Lower leg skin (tissue), 4 donors: ENCODE data around the gene LRRC36. TPM values are rescaled to one million over a fixed set of nuclear protein-coding genes. Genes with fewer than 3 reads are reported as not detected.
A peak's percentile ranks its signal among the peaks of the same experiment; 100 is the strongest.

Experiments
- DNase-seq, 2 donors: peaks; one replicate each; pipeline ENCODE4 v3.0.0-alpha.2; 2019; ENCODE audit warnings: low spot score in 2 of 2
- H3K4me3 ChIP-seq: fragments of 200-600 bp; sonication (generic); 2 replicates; pipeline ENCODE4 v1.5.1; 2017; ENCODE audit warnings: mild to moderate bottlenecking, low read depth; ENCODE audit not compliant: poor library complexity, severe bottlenecking
- CTCF ChIP-seq, 3 donors: fragments of 450-650 bp; IDR thresholded peaks; one replicate each; pipeline ENCODE4 v1.5.1; 2016; ENCODE audit warnings: antibody characterized with exemption in 3 of 3, mild to moderate bottlenecking in 3 of 3, moderate library complexity in 2 of 3
- POLR2A ChIP-seq, 2 donors: fragments of 450-650 bp; IDR thresholded peaks; one replicate each; pipeline ENCODE4 v1.6.1; 2016 to 2017; ENCODE audit warnings: antibody characterized with exemption in 2 of 2, mild to moderate bottlenecking in 1 of 2, moderate library complexity in 1 of 2
- WGBS, 2 donors: methylation state at CpG; one replicate each; pipeline ENCODE4 v1.1.5; 2018; 5-methylcytosine and 5-hydroxymethylcytosine counted together
- intact Hi-C: fragments of 100-400 bp; cut with DNase I; formaldehyde crosslinking; loops from one replicate; pipeline ENCODE4 v1.15.0; 2023; ENCODE audit warnings: low total_unique reads
- total RNA-seq, 4 donors: library from RNA; depleted of rRNA; stranded (reverse); fragments of >200 nt; gene quantifications; one replicate each; pipeline ENCODE4 v1.1.0, GENCODE V29; 2016

LRRC36 gene
- total RNA-seq, 4 donors from 2014 or later: 0.26 to 0.64 TPM; not detected in 2

GRCh38 chr16:67395458-67396158 lies 69.0 kb downstream of the LRRC36 start:
- no peak overlapping the region for H3K4me3 ChIP-seq
- no peak for TF ChIP-seq POLR2A (IDR thresholded peaks at IDR 0.05)
- peak in 1 of 2 donors; percentile 85 for DNase-seq
- intact Hi-C loops: no loop called here
- 45 to 49% methylated on average over 13 of the region's 13 CpGs for WGBS, 2 donors

DNA sequence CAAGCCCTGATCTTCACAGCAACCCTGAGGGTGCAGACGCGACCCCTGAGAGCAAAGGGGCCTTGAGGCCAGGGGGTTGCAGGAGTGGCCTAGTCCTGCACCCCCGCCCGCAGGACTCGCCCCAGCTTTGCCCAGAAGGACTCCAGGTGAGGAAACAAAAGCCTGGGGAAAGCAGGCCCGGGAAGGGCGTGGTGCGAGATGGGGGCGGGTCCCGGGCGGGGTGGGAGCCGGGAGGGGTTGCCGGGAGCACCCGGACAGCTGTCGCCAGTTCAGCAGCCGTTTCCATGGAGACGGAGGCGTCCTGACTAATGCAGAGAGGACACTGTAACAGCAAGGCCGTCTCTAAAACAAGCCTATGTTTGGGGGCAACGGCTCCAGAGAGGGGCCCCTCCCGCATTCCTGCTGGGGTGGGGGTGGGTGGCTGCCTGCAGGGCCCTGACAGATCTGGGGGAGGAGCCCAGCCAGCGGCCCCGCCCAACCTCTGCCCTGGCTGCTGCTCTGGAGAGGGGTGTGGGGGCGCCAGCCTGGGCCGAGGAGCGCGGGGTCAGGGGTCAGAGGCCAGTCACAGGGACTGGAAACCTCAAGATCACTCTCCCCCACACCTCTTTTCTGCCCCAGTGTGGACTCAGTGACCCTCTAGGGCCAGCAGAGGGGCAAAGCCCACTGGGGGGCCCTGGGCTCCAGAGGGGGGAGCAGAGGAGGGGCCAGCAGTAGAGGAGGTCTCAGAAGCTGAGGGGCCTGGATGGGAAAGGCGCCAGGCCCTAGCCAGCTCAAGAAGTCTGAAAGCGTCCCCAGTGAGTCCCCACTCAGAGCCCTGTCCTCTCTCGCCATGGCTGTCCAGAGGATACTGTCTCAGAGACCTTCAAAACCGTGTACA lies 69.8 kb downstream of the LRRC36 start:
- DNase-seq: peak; percentile 85 to 94

GRCh38 chr16:67397036-67397801 lies 70.6 kb downstream of the LRRC36 start:
- DNase-seq: peak in 1 of 2 donors; percentile 87
- WGBS, 2 donors: 53 to 54% methylated on average over 11 of the region's 15 CpGs
- TF ChIP-seq CTCF (IDR thresholded peaks at IDR 0.05) (no peak), POLR2A (IDR thresholded peaks at IDR 0.05) (no peak)
- intact Hi-C loops: no loop called here
- no peak overlapping the region for H3K4me3 ChIP-seq

More for the DNA sequence above, 69.8 kb downstream of the LRRC36 start:
- H3K4me3 ChIP-seq: no peak overlapping the region
- intact Hi-C loops: no loop called here
- WGBS, 2 donors: 19 to 33% methylated on average over 27 to 28 of the region's 31 CpGs
- no peak for TF ChIP-seq POLR2A (IDR thresholded peaks at IDR 0.05)
- no peak for TF ChIP-seq CTCF (IDR thresholded peaks at IDR 0.05)

- WGBS, 2 donors: 57 to 61% methylated on average over 21 of the region's 22 CpGs
- H3K4me3 ChIP-seq: no peak overlapping the region
- intact Hi-C loops: no loop called here
- TF ChIP-seq POLR2A (IDR thresholded peaks at IDR 0.05) (no peak), CTCF (IDR thresholded peaks at IDR 0.05) (no peak)
- peak in 1 of 2 donors; percentile 86 for DNase-seq
Observed at GRCh38 chr16:67397812-67398545, 71.4 kb downstream of the LRRC36 start.

- intact Hi-C loops: no loop called here
Observed at GRCh38 chr16:67398546-67399217, 72.1 kb downstream of the LRRC36 start.

More at GRCh38 chr16:67398546-67399217, 72.1 kb downstream of the LRRC36 start:
- TF ChIP-seq POLR2A (IDR thresholded peaks at IDR 0.05): no peak
- no peak for TF ChIP-seq CTCF (IDR thresholded peaks at IDR 0.05)
- 90 to 93% methylated on average over 18 to 19 of the region's 19 CpGs for WGBS, 2 donors
- no peak overlapping the region for H3K4me3 ChIP-seq
- peak in 1 of 2 donors; percentile 84 for DNase-seq
